GM12878 (cell line): ENCODE results near the gene CYSRT1.

Source experiments
- CEBPB ChIP-seq, 2 experiments: fragments of 150-350 bp in 1 of 2; IDR thresholded peaks; 2 replicates each; pipeline ENCODE4 v1.6.1; 2012 to 2014; ENCODE audit warnings: low read depth in 2 of 2, low read length in 2 of 2, borderline replicate concordance in 1 of 2, inconsistent platforms in 1 of 2
- ELK1 ChIP-seq: IDR thresholded peaks from 2 replicates; pipeline ENCODE4 v1.6.1; 2012; ENCODE audit warnings: low read depth, low read length, improper control_type of control experiment
- EZH2 ChIP-seq: IDR thresholded peaks from 2 replicates; pipeline ENCODE4 v1.6.1; 2012; ENCODE audit warnings: low read depth, mild to moderate bottlenecking, control low read depth, inconsistent platforms, low read length, borderline replicate concordance; ENCODE audit not compliant: control insufficient read depth
- KDM1A ChIP-seq: fragments of 200-600 bp; sonication (generic); IDR thresholded peaks from 2 replicates; pipeline ENCODE4 v1.6.1; 2016; ENCODE audit warnings: borderline replicate concordance
- MAX ChIP-seq: IDR thresholded peaks from 2 replicates; pipeline ENCODE4 v1.6.1; 2012; ENCODE audit warnings: low read depth, low read length, improper control_type of control experiment
- MYB ChIP-seq: fragments of 150-350 bp; IDR thresholded peaks from 2 replicates; pipeline ENCODE4 v1.6.1; 2014; ENCODE audit warnings: mild to moderate bottlenecking, low read depth, low read length, borderline replicate concordance
- POLR2A ChIP-seq: IDR thresholded peaks from 2 replicates; pipeline ENCODE4 v1.6.1; 2011; ENCODE audit warnings: low read depth, mild to moderate bottlenecking, low read length
- POLR2AphosphoS5 ChIP-seq: IDR thresholded peaks from 2 replicates; pipeline ENCODE4 v1.6.1; 2011; ENCODE audit warnings: mild to moderate bottlenecking, low read length, inconsistent platforms
- RAD51 ChIP-seq: fragments of 450-650 bp; IDR thresholded peaks from 2 replicates; pipeline ENCODE4 v1.6.1; 2016; ENCODE audit warnings: moderate library complexity, mild to moderate bottlenecking, inconsistent platforms
- SIX5 ChIP-seq: IDR thresholded peaks from 2 replicates; pipeline ENCODE4 v1.6.1; 2011; ENCODE audit warnings: mild to moderate bottlenecking, low read depth, low read length, moderate library complexity; ENCODE audit not compliant: severe bottlenecking
- TARDBP ChIP-seq: IDR thresholded peaks from 2 replicates; pipeline ENCODE4 v1.6.1; 2016; ENCODE audit warnings: borderline replicate concordance
- ZNF217 ChIP-seq: fragments of 450-650 bp; IDR thresholded peaks from 2 replicates; pipeline ENCODE4 v1.6.1; 2017; ENCODE audit warnings: antibody characterized with exemption, mild to moderate bottlenecking

GRCh38 chr9:137182836-137183235 lies 42.1 kb upstream of the CYSRT1 start:
- TF ChIP-seq POLR2A (no peak), CEBPB (IDR thresholded peaks at IDR 0.05; ENCODE audit: borderline replicate concordance in 1 of 2, low read depth in 2 of 2, low read length in 2 of 2) (no peak), ZNF217 (no peak), EZH2 (no peak), MAX (no peak), TARDBP (no peak), SIX5 (no peak), MYB (no peak), KDM1A (no peak), RAD51 (no peak), POLR2AphosphoS5 (no peak), ELK1 (no peak)
